HL-60 (cell line): ENCODE measurements around the gene HPN.

Source experiments
- DNase-seq, 2 experiments: peaks; one replicate each; pipeline ENCODE4 v3.0.0-alpha.2; 2010 to 2020; ENCODE audit warnings: low read depth in 1 of 2, low spot score in 1 of 2
- H3K27ac ChIP-seq: fragments of 250-450 bp; sonication (Bioruptor Pico); replicated peaks from 2 replicates; pipeline ENCODE4 v1.5.1; 2020; ENCODE audit warnings: mild to moderate bottlenecking, moderate library complexity
- H3K27me3 ChIP-seq: fragments of 250-450 bp; sonication (Bioruptor Pico); 2 replicates; pipeline ENCODE4 v1.5.1; 2021; ENCODE audit warnings: mild to moderate bottlenecking, moderate library complexity; ENCODE audit not compliant: insufficient read depth, poor library complexity, severe bottlenecking
- H3K4me3 ChIP-seq: replicated peaks from 2 replicates; pipeline ENCODE4 v1.5.1; 2011; ENCODE audit warnings: mild to moderate bottlenecking, control low read depth, low read length; ENCODE audit not compliant: insufficient read depth
- CTCF ChIP-seq: IDR thresholded peaks from one replicate; pipeline ENCODE4 v1.5.1; 2011; ENCODE audit warnings: low read length, control low read depth, inconsistent platforms; ENCODE audit not compliant: insufficient read depth
- GABPA ChIP-seq: IDR thresholded peaks from 2 replicates; pipeline ENCODE4 v1.6.1; 2012; ENCODE audit warnings: low read depth
- POLR2AphosphoS5 ChIP-seq: IDR thresholded peaks from 2 replicates; pipeline ENCODE4 v1.6.1; 2012; ENCODE audit warnings: low read depth
- REST ChIP-seq: IDR thresholded peaks from 2 replicates; pipeline ENCODE4 v1.6.1; 2012; ENCODE audit warnings: low read depth; ENCODE audit not compliant: insufficient replicate concordance
- SPI1 ChIP-seq: IDR thresholded peaks from 2 replicates; pipeline ENCODE4 v1.6.1; 2012; ENCODE audit warnings: low read depth, mild to moderate bottlenecking, borderline replicate concordance

Gene HPN

GRCh38 chr19:35021016-35021415 lies 20.5 kb upstream of the HPN start:
- H3K27ac ChIP-seq = no peak overlapping the region
- no peak for TF ChIP-seq POLR2AphosphoS5
- TF ChIP-seq REST = no peak
- TF ChIP-seq GABPA = no peak
- no peak for TF ChIP-seq SPI1
- TF ChIP-seq CTCF = no peak
- H3K27me3 ChIP-seq = no peaks in the 10 kb centered on the region
- H3K4me3 ChIP-seq = no peak overlapping the region
- DNase-seq = no peak

GRCh38 chr19:35021596-35021995 lies 19.9 kb upstream of the HPN start:
- no peak for TF ChIP-seq POLR2AphosphoS5
- no peak for TF ChIP-seq SPI1
- no peak for TF ChIP-seq GABPA
- TF ChIP-seq CTCF = no peak
- no peak for TF ChIP-seq REST
- no peaks in the 10 kb centered on the region for H3K27me3 ChIP-seq

GRCh38 chr19:35022460-35022859 lies 19.1 kb upstream of the HPN start:
- TF ChIP-seq GABPA = no peak
- TF ChIP-seq CTCF = no peak
- TF ChIP-seq POLR2AphosphoS5 = no peak
- no peak for TF ChIP-seq REST
- TF ChIP-seq SPI1 = no peak
- Histone ChIP-seq H3K4me3 (no peak overlapping the region), H3K27me3 (no peaks in the 10 kb centered on the region), H3K27ac (no peak overlapping the region)
- DNase-seq = no peak

More at GRCh38 chr19:35021596-35021995, 19.9 kb upstream of the HPN start:
- no peak overlapping the region for H3K4me3 ChIP-seq
- no peak for DNase-seq
- no peak overlapping the region for H3K27ac ChIP-seq
